GM21515 (cell line): ENCODE measurements around the gene SPNS2.

Experiments used
- ATAC-seq: cut with Tn5 transposase; IDR thresholded peaks from one replicate; pipeline ENCODE4 v1.9.1; 2021; ENCODE audit not compliant: unreplicated experiment

SPNS2 gene

GRCh38 chr17:4502466-4503154, 3.9 kb downstream of the SPNS2 start:
- no peak for ATAC-seq

- ATAC-seq = no peak
These were observed 4.8 kb downstream of the SPNS2 start for GRCh38 chr17:4503283-4504025.

- ATAC-seq = no peak
These were observed 5.5 kb downstream of the SPNS2 start for GRCh38 chr17:4504188-4504587.

- no peak for ATAC-seq
These were observed 6.5 kb downstream of the SPNS2 start for GRCh38 chr17:4505187-4505586.

- no peak for ATAC-seq
These were observed 7.6 kb downstream of the SPNS2 start for GRCh38 chr17:4506175-4506813.

GRCh38 chr17:4506892-4507291, 8.2 kb downstream of the SPNS2 start:
- no peak for ATAC-seq

GRCh38 chr17:4507361-4508111, 8.9 kb downstream of the SPNS2 start:
- no peak for ATAC-seq

GRCh38 chr17:4508207-4508606, 9.5 kb downstream of the SPNS2 start:
- no peak for ATAC-seq

GRCh38 chr17:4509401-4509800, 10.7 kb downstream of the SPNS2 start:
- ATAC-seq = no peak

- no peak for ATAC-seq
These were observed 11.4 kb downstream of the SPNS2 start for GRCh38 chr17:4509923-4510617.

- no peak for ATAC-seq
These were observed 11.9 kb downstream of the SPNS2 start for GRCh38 chr17:4510618-4510941.

- no peak for ATAC-seq
These were observed 12.7 kb downstream of the SPNS2 start for GRCh38 chr17:4511199-4511932.

GRCh38 chr17:4512156-4513112, 13.8 kb downstream of the SPNS2 start:
- no peak for ATAC-seq

GRCh38 chr17:4513113-4514032, 14.7 kb downstream of the SPNS2 start:
- ATAC-seq = no peak

GRCh38 chr17:4514206-4514605, 15.5 kb downstream of the SPNS2 start:
- ATAC-seq = no peak

GRCh38 chr17:4514779-4515178, 16.1 kb downstream of the SPNS2 start:
- ATAC-seq = no peak

- ATAC-seq = no peak
These were observed 16.8 kb downstream of the SPNS2 start for GRCh38 chr17:4515501-4515900.

GRCh38 chr17:4516735-4517134, 18.1 kb downstream of the SPNS2 start:
- ATAC-seq = no peak
